Activated T-helper 1 cell treated with anti-CD3 and anti-CD28 coated beads, Interleukin-2, amount 50 U/mL, for 16 hours (primary cell): ENCODE measurements around the gene BICC1.

ENCODE experiments used
- DNase-seq, 2 donors: peaks; one replicate each; pipeline ENCODE4 v3.0.0-alpha.2; 2020; ENCODE audit warnings: low read depth in 1 of 2, low spot score in 1 of 2

Gene BICC1

GRCh38 chr10:58820386-58820785 is 307.7 kb downstream of the BICC1 start:
- DNase-seq: no peak

- DNase-seq: no peak
These were observed 308.4 kb downstream of the BICC1 start for GRCh38 chr10:58820861-58821751.

- no peak for DNase-seq
These were observed 309.0 kb downstream of the BICC1 start for GRCh38 chr10:58821752-58822056.

GRCh38 chr10:58823983-58824382 is 311.3 kb downstream of the BICC1 start:
- no peak for DNase-seq

GRCh38 chr10:58824396-58824795 is 311.7 kb downstream of the BICC1 start:
- DNase-seq: no peak

- DNase-seq: no peak
These were observed 314.0 kb downstream of the BICC1 start for GRCh38 chr10:58826694-58827093.

GRCh38 chr10:58827381-58827780 is 314.7 kb downstream of the BICC1 start:
- DNase-seq: no peak

GRCh38 chr10:58829839-58830238 is 317.2 kb downstream of the BICC1 start:
- DNase-seq: no peak

- DNase-seq: no peak
These were observed 318.0 kb downstream of the BICC1 start for GRCh38 chr10:58830697-58831096.

- DNase-seq: no peak
These were observed 321.3 kb downstream of the BICC1 start for GRCh38 chr10:58833771-58834561.

- no peak for DNase-seq
These were observed 323.6 kb downstream of the BICC1 start for GRCh38 chr10:58836176-58836700.

- DNase-seq: no peak
These were observed 324.4 kb downstream of the BICC1 start for GRCh38 chr10:58836991-58837575.

GRCh38 chr10:58837826-58838225 is 325.2 kb downstream of the BICC1 start:
- no peak for DNase-seq

GRCh38 chr10:58838561-58839208 is 326.0 kb downstream of the BICC1 start:
- no peak for DNase-seq

- no peak for DNase-seq
These were observed 327.1 kb downstream of the BICC1 start for GRCh38 chr10:58839771-58840170.

GRCh38 chr10:58840840-58841435 is 328.3 kb downstream of the BICC1 start:
- DNase-seq: no peak

GRCh38 chr10:58842860-58843376 is 330.2 kb downstream of the BICC1 start:
- no peak for DNase-seq

GRCh38 chr10:58843760-58844159 is 331.1 kb downstream of the BICC1 start:
- no peak for DNase-seq

GRCh38 chr10:58844680-58845079 is 332.0 kb downstream of the BICC1 start:
- DNase-seq: no peak

- no peak for DNase-seq
These were observed 334.2 kb downstream of the BICC1 start for GRCh38 chr10:58846856-58847255.

- no peak for DNase-seq
These were observed 338.9 kb downstream of the BICC1 start for GRCh38 chr10:58851606-58852005.
